Measurements from ENCODE around the gene NAALADL2.

- TF ChIP-seq ZBTB40 (IDR thresholded peaks at IDR 0.05) = no peak
- TF ChIP-seq ZBTB40 (CRISPR knock-in tag; IDR thresholded peaks at IDR 0.05) = no peak
- TF ChIP-seq CTCF (CRISPR knock-in tag; IDR thresholded peaks at IDR 0.05) = no peak
- no peak for TF ChIP-seq XBP1 (CRISPR knock-in tag; IDR thresholded peaks at IDR 0.05)
- no peak for TF ChIP-seq MYC (CRISPR knock-in tag; IDR thresholded peaks at IDR 0.05; ENCODE audit: borderline replicate concordance)
- no peak for TF ChIP-seq ZMAT5 (CRISPR knock-in tag; IDR thresholded peaks at IDR 0.05; ENCODE audit: borderline replicate concordance, low read depth)
- no peak for TF ChIP-seq POLR2AphosphoS5 (IDR thresholded peaks at IDR 0.05; ENCODE audit: low read depth, low read length)
- TF ChIP-seq RBM39 (IDR thresholded peaks at IDR 0.05; ENCODE audit: low read depth, low read length, poor library complexity, severe bottlenecking) = no peak
- no peak for TF ChIP-seq ZNF431 (CRISPR knock-in tag; IDR thresholded peaks at IDR 0.05; ENCODE audit: borderline replicate concordance, low read depth)
Observed at GRCh38 chr3:175287361-175287963, 428.3 kb downstream of the NAALADL2 start.
